Measurements from ENCODE around the gene ATP8B4.

Gene ATP8B4

DNA sequence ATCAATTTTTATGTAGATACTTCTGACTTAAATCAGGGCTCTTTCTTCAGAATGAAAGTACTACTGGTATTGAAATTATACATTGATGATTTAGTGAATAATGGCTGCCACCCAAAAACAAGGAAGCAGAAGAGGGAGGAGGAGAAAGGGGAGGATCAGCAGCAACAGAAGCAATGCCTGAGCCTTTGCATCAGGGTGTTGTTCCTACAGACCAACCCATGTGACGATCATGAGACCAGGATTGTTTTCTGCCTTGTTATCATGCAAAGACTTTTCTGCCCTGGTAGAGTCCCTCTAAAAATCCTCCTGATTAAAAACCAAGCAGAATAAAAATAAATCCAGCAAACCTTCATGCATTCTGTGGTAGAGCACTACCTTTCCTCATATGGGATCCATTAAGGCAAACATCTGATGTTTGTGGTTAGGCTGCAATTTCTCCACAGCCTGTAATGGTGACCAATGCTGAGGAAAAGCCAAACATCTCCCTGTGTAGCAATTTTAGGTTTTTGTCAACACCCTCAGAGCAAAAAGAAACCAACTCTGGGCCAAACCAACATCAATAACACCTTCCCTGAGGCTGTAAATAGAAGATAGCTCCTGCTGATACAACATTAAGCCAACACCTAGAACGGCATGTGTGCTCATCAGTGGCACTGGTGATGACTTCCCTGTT is 191.7 kb downstream of the ATP8B4 start:
- ChIA-PET POLR2A (no interaction called here), CTCF (no interaction called here)
- TF ChIP-seq CTBP1 (IDR thresholded peaks at IDR 0.05; ENCODE audit: borderline replicate concordance) = no peak
- TF ChIP-seq BHLHE40 (IDR thresholded peaks at IDR 0.05; ENCODE audit: borderline replicate concordance) = no peak
- TF ChIP-seq PKNOX1 (IDR thresholded peaks at IDR 0.05) = no peak
- no peak for TF ChIP-seq ARNT (IDR thresholded peaks at IDR 0.05)
- no peak for TF ChIP-seq ELF4 (IDR thresholded peaks at IDR 0.05)
- no peak for TF ChIP-seq L3MBTL2 (conservative IDR thresholded peaks at IDR 0.05)
- no peak for TF ChIP-seq FOXM1 (IDR thresholded peaks at IDR 0.05; ENCODE audit: borderline replicate concordance)
- no peak for TF ChIP-seq FOXK2 (IDR thresholded peaks at IDR 0.05)
- no peak for TF ChIP-seq ZNF384 (IDR thresholded peaks at IDR 0.05)
- no peak for TF ChIP-seq SUZ12 (IDR thresholded peaks at IDR 0.05)
- TF ChIP-seq NFRKB (IDR thresholded peaks at IDR 0.05) = no peak
- no peak for TF ChIP-seq LEF1 (IDR thresholded peaks at IDR 0.05; ENCODE audit: borderline replicate concordance)
- no peak for TF ChIP-seq SP1 (IDR thresholded peaks at IDR 0.05)
- TF ChIP-seq FOXA1 (IDR thresholded peaks at IDR 0.05) = no peak
- no peak for TF ChIP-seq HDGF (IDR thresholded peaks at IDR 0.05; ENCODE audit: borderline replicate concordance)
- TF ChIP-seq TARDBP (IDR thresholded peaks at IDR 0.05) = no peak
- DNase-seq (ENCODE audit: extremely low spot score) = no peak

- CTCF ChIA-PET = no interaction called here
- POLR2A ChIA-PET = no interaction called here
- TF ChIP-seq BHLHE40 (IDR thresholded peaks at IDR 0.05; ENCODE audit: borderline replicate concordance) = no peak
- no peak for TF ChIP-seq SUZ12 (IDR thresholded peaks at IDR 0.05)
- TF ChIP-seq NFRKB (IDR thresholded peaks at IDR 0.05) = no peak
- TF ChIP-seq TARDBP (IDR thresholded peaks at IDR 0.05) = no peak
- no peak for TF ChIP-seq LEF1 (IDR thresholded peaks at IDR 0.05; ENCODE audit: borderline replicate concordance)
- no peak for TF ChIP-seq FOXK2 (IDR thresholded peaks at IDR 0.05)
- no peak for TF ChIP-seq ELF4 (IDR thresholded peaks at IDR 0.05)
- TF ChIP-seq PKNOX1 (IDR thresholded peaks at IDR 0.05) = no peak
- TF ChIP-seq ARNT (IDR thresholded peaks at IDR 0.05) = no peak
- TF ChIP-seq ZNF384 (IDR thresholded peaks at IDR 0.05) = no peak
- TF ChIP-seq HDGF (IDR thresholded peaks at IDR 0.05; ENCODE audit: borderline replicate concordance) = no peak
- TF ChIP-seq FOXM1 (IDR thresholded peaks at IDR 0.05; ENCODE audit: borderline replicate concordance) = no peak
- no peak for TF ChIP-seq FOXA1 (IDR thresholded peaks at IDR 0.05)
- no peak for TF ChIP-seq SP1 (IDR thresholded peaks at IDR 0.05)
- no peak for TF ChIP-seq CTBP1 (IDR thresholded peaks at IDR 0.05; ENCODE audit: borderline replicate concordance)
- no peak for TF ChIP-seq L3MBTL2 (conservative IDR thresholded peaks at IDR 0.05)
Measured at GRCh38 chr15:49926740-49927139, 192.3 kb downstream of the ATP8B4 start.

GRCh38 chr15:49923671-49924070 is 195.4 kb downstream of the ATP8B4 start:
- CTCF ChIA-PET = interaction anchor here (0.6 kb wide), 1 partner anchor 77 kb away, joined by 3 read pairs; no protein-coding TSS in a partner anchor
- DNase-seq (ENCODE audit: extremely low spot score) = no peak
- POLR2A ChIA-PET = no interaction called here
- TF ChIP-seq LEF1 (IDR thresholded peaks at IDR 0.05; ENCODE audit: borderline replicate concordance) (no peak), CTBP1 (IDR thresholded peaks at IDR 0.05; ENCODE audit: borderline replicate concordance) (no peak), ARNT (IDR thresholded peaks at IDR 0.05) (no peak), BHLHE40 (IDR thresholded peaks at IDR 0.05; ENCODE audit: borderline replicate concordance) (no peak), TARDBP (IDR thresholded peaks at IDR 0.05) (no peak), FOXM1 (IDR thresholded peaks at IDR 0.05; ENCODE audit: borderline replicate concordance) (no peak), FOXA1 (IDR thresholded peaks at IDR 0.05) (no peak), SP1 (IDR thresholded peaks at IDR 0.05) (no peak)

More at GRCh38 chr15:49926740-49927139, 192.3 kb downstream of the ATP8B4 start:
- no peak for DNase-seq (ENCODE audit: extremely low spot score)

GRCh38 chr15:49919034-49919433 is 200.0 kb downstream of the ATP8B4 start:
- CTCF ChIA-PET = no interaction called here
- POLR2A ChIA-PET = no interaction called here
- no peak for DNase-seq (ENCODE audit: extremely low spot score)
- TF ChIP-seq CTBP1 (IDR thresholded peaks at IDR 0.05; ENCODE audit: borderline replicate concordance) (no peak), TARDBP (IDR thresholded peaks at IDR 0.05) (no peak), HDGF (IDR thresholded peaks at IDR 0.05; ENCODE audit: borderline replicate concordance) (no peak), SUZ12 (IDR thresholded peaks at IDR 0.05) (no peak), LEF1 (IDR thresholded peaks at IDR 0.05; ENCODE audit: borderline replicate concordance) (no peak)

GRCh38 chr15:49918121-49918520 is 200.9 kb downstream of the ATP8B4 start:
- POLR2A ChIA-PET = no interaction called here
- DNase-seq (ENCODE audit: extremely low spot score) = no peak
- TF ChIP-seq ELF4 (IDR thresholded peaks at IDR 0.05) (no peak), NFRKB (IDR thresholded peaks at IDR 0.05) (no peak), SP1 (IDR thresholded peaks at IDR 0.05) (no peak), TARDBP (IDR thresholded peaks at IDR 0.05) (no peak), CTBP1 (IDR thresholded peaks at IDR 0.05; ENCODE audit: borderline replicate concordance) (no peak), FOXM1 (IDR thresholded peaks at IDR 0.05; ENCODE audit: borderline replicate concordance) (no peak), L3MBTL2 (conservative IDR thresholded peaks at IDR 0.05) (no peak), HDGF (IDR thresholded peaks at IDR 0.05; ENCODE audit: borderline replicate concordance) (no peak), PKNOX1 (IDR thresholded peaks at IDR 0.05) (no peak), ZNF384 (IDR thresholded peaks at IDR 0.05) (no peak), FOXA1 (IDR thresholded peaks at IDR 0.05) (no peak), SUZ12 (IDR thresholded peaks at IDR 0.05) (no peak), ARNT (IDR thresholded peaks at IDR 0.05) (no peak), BHLHE40 (IDR thresholded peaks at IDR 0.05; ENCODE audit: borderline replicate concordance) (no peak), LEF1 (IDR thresholded peaks at IDR 0.05; ENCODE audit: borderline replicate concordance) (no peak), FOXK2 (IDR thresholded peaks at IDR 0.05) (no peak)
- CTCF ChIA-PET = no interaction called here

- TF ChIP-seq ARNT (IDR thresholded peaks at IDR 0.05) (no peak), PKNOX1 (IDR thresholded peaks at IDR 0.05) (no peak), ZNF384 (IDR thresholded peaks at IDR 0.05) (no peak), CTBP1 (IDR thresholded peaks at IDR 0.05; ENCODE audit: borderline replicate concordance) (no peak), HDGF (IDR thresholded peaks at IDR 0.05; ENCODE audit: borderline replicate concordance) (no peak), ELF4 (IDR thresholded peaks at IDR 0.05) (no peak), FOXK2 (IDR thresholded peaks at IDR 0.05) (no peak), NFRKB (IDR thresholded peaks at IDR 0.05) (no peak)
- DNase-seq (ENCODE audit: extremely low spot score) = no peak
- POLR2A ChIA-PET = no interaction called here
- CTCF ChIA-PET = no interaction called here
Measured at GRCh38 chr15:49916998-49917397, 202.0 kb downstream of the ATP8B4 start.

Measured in HEK293T (cell line).